ENCODE results near the gene GPC3. TPM values are rescaled to one million over a fixed set of nuclear protein-coding genes. Genes with fewer than 3 reads are reported as not detected.

Gene GPC3
- total RNA-seq, 1 donor from 2014 or later = 30.4 TPM

DNA sequence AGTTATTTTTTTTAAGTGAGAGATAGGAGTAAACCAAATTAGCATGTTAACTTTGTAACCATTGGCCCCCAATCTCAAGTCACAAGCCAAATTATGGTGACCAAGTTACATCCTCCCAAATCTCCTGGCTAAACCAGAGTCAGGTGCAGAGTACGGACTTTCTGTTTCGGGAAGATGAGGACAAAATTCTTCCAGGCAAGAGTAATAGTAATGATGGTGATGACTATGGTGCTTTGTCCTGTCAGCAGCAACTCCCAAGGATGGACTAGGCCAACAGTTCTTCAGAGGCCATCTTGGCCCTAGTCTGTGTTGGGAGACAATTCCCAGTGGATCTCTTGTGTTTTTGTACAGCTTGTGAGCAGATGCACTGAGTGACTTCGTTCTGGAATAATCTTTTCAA, 148.8 kb downstream of the GPC3 start:
- TF ChIP-seq, protein P1, sequence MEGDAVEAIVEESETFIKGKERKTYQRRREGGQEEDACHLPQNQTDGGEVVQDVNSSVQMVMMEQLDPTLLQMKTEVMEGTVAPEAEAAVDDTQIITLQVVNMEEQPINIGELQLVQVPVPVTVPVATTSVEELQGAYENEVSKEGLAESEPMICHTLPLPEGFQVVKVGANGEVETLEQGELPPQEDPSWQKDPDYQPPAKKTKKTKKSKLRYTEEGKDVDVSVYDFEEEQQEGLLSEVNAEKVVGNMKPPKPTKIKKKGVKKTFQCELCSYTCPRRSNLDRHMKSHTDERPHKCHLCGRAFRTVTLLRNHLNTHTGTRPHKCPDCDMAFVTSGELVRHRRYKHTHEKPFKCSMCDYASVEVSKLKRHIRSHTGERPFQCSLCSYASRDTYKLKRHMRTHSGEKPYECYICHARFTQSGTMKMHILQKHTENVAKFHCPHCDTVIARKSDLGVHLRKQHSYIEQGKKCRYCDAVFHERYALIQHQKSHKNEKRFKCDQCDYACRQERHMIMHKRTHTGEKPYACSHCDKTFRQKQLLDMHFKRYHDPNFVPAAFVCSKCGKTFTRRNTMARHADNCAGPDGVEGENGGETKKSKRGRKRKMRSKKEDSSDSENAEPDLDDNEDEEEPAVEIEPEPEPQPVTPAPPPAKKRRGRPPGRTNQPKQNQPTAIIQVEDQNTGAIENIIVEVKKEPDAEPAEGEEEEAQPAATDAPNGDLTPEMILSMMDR (conservative IDR thresholded peaks at IDR 0.05) = no peak
- peaks cover 5% of the 10 kb centered on the region for H3K4me1 Mint-ChIP-seq
- H3K36me3 Mint-ChIP-seq (ENCODE audit: low read depth) = no peaks in the 10 kb centered on the region
- H3K27ac Mint-ChIP-seq (ENCODE audit: unreplicated experiment) = no peak overlapping the region
- peaks cover 2% of the 10 kb centered on the region for H3K9me3 Mint-ChIP-seq
- no peak for DNase-seq (ENCODE audit: low read depth, low spot score)
- no peaks in the 10 kb centered on the region for H3K27me3 Mint-ChIP-seq (ENCODE audit: low read depth)
- no peak overlapping the region for H3K4me3 Mint-ChIP-seq

DNA sequence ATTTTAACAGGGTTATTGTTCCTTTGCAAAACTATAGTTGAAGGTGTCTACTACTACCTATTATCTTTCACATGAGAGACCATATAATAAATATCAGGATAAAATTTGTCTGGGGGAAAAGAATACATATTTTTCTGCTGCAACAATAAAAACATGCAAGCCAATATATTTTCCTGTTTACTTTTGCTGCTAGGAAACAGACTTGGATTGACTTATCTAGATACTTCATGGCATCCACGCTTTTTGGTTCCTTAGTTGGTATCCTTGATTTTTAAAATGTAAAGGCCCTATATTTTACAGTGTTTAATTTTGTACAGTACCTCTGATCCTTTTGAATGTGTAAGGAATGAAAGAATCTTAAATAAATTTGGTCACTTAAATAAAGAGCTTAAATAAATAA, 150.6 kb downstream of the GPC3 start:
- Mint-ChIP-seq H3K27me3 (ENCODE audit: low read depth) (no peaks in the 10 kb centered on the region), H3K27ac (ENCODE audit: unreplicated experiment) (no peak overlapping the region), H3K36me3 (ENCODE audit: low read depth) (no peaks in the 10 kb centered on the region), H3K9me3 (peaks cover 6% of the 10 kb centered on the region), H3K4me3 (no peak overlapping the region), H3K4me1 (peaks cover 5% of the 10 kb centered on the region)
- no peak for DNase-seq (ENCODE audit: low read depth, low spot score)
- TF ChIP-seq, protein P1 (conservative IDR thresholded peaks at IDR 0.05) = no peak

DNA sequence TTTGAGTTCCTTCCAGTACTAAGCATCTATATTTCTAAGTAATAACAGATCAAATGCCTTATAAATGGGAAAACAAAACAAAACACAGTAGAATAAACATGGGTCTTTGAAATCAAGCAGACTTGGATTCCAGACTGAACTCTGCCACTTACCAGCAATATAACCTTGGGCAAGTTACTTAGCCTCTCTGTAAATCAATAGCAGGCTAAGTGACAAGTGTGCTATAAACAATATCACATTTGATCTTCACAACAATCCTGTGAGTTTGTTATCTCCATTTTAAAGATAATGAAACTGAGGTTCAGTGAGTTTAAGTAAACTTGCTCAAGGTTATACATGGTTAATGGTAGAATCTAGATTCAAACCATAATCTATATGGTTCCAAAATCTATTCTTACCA, 165.8 kb downstream of the GPC3 start:
- no peaks in the 10 kb centered on the region for H3K27me3 Mint-ChIP-seq (ENCODE audit: low read depth)

DNA sequence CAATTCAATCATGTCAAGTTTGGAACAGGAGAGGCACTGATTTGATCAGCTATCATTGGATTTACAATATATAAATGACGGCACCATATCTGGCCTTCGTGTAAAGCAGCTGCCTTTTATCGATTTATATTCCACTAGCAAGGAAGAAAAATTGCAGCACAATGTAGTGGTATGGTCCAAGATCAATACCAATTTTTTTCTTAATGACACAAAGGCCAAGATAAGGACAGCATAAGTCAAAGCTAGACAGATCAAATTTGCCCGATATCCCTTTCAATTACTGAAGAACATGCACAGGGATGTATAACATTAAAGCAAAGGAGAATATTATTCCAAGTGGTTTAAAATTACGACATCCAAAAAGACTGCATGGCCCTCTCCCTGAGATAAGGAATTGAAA, 167.4 kb downstream of the GPC3 start:
- TF ChIP-seq, protein P1 (conservative IDR thresholded peaks at IDR 0.05) = no peak
- DNase-seq (ENCODE audit: low read depth, low spot score) = no peak
- H3K27ac Mint-ChIP-seq (ENCODE audit: unreplicated experiment) = no peak overlapping the region
- no peaks in the 10 kb centered on the region for H3K9me3 Mint-ChIP-seq
- H3K4me1 Mint-ChIP-seq = no peaks in the 10 kb centered on the region
- no peak overlapping the region for H3K4me3 Mint-ChIP-seq
- H3K36me3 Mint-ChIP-seq (ENCODE audit: low read depth) = no peaks in the 10 kb centered on the region
- H3K27me3 Mint-ChIP-seq (ENCODE audit: low read depth) = peaks cover 3% of the 10 kb centered on the region

More for the DNA sequence above, 165.8 kb downstream of the GPC3 start:
- TF ChIP-seq, protein P1 (conservative IDR thresholded peaks at IDR 0.05) = no peak
- Mint-ChIP-seq H3K4me3 (no peak overlapping the region), H3K36me3 (ENCODE audit: low read depth) (no peaks in the 10 kb centered on the region), H3K4me1 (no peaks in the 10 kb centered on the region), H3K9me3 (no peaks in the 10 kb centered on the region), H3K27ac (ENCODE audit: unreplicated experiment) (no peak overlapping the region)
- no peak for DNase-seq (ENCODE audit: low read depth, low spot score)

DNA sequence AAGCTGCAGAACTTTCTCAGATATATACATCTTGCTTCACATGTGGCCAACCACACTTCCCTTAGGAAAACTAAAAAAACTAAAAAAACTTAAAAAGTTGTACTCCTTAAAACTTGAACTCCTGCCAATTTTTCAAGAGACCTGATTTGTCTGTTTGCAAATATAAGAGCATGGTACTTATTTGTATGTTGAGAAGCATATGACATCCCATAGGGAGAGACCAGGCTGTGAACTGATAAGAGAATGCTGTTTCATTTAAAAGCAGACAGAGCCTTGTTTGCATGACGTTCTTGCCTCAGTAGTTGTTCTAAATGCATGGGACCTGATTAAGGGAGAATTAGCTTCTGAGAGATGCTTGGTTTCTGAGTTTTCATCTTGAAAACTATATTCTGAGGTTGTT, 169.9 kb downstream of the GPC3 start:
- Mint-ChIP-seq H3K27me3 (ENCODE audit: low read depth) (peaks cover 3% of the 10 kb centered on the region), H3K36me3 (ENCODE audit: low read depth) (no peaks in the 10 kb centered on the region), H3K4me1 (no peaks in the 10 kb centered on the region), H3K4me3 (no peak overlapping the region), H3K27ac (ENCODE audit: unreplicated experiment) (no peak overlapping the region), H3K9me3 (no peaks in the 10 kb centered on the region)
- DNase-seq (ENCODE audit: low read depth, low spot score) = no peak
- TF ChIP-seq, protein P1 (conservative IDR thresholded peaks at IDR 0.05) = no peak

DNA sequence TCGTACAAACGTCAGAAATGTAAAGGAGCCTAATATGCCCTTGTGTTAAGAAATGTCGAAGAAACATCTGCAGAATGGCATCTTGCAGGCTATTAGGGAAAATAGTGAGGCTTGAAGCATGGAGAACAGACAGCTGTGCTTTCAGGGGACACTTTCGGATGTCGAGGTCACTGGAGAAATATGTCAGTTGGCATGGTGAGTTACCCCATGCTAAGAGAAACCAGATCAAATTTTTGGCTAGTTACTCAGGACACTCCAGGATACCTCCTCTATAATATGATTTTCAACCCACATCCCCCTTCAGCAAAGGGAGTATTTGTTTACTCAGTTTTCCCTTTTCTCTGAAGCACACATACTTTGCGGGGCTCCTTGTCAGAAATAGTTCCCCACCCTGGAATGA, 171.4 kb downstream of the GPC3 start:
- DNase-seq (ENCODE audit: low read depth, low spot score) = no peak
- no peak overlapping the region for H3K4me3 Mint-ChIP-seq
- H3K9me3 Mint-ChIP-seq = no peaks in the 10 kb centered on the region
- H3K4me1 Mint-ChIP-seq = no peaks in the 10 kb centered on the region
- H3K27ac Mint-ChIP-seq (ENCODE audit: unreplicated experiment) = no peak overlapping the region
- H3K36me3 Mint-ChIP-seq (ENCODE audit: low read depth) = no peaks in the 10 kb centered on the region
- H3K27me3 Mint-ChIP-seq (ENCODE audit: low read depth) = peaks cover 3% of the 10 kb centered on the region
- TF ChIP-seq, protein P1 (conservative IDR thresholded peaks at IDR 0.05) = no peak
